ENCODE data around the gene TKT.

DNA sequence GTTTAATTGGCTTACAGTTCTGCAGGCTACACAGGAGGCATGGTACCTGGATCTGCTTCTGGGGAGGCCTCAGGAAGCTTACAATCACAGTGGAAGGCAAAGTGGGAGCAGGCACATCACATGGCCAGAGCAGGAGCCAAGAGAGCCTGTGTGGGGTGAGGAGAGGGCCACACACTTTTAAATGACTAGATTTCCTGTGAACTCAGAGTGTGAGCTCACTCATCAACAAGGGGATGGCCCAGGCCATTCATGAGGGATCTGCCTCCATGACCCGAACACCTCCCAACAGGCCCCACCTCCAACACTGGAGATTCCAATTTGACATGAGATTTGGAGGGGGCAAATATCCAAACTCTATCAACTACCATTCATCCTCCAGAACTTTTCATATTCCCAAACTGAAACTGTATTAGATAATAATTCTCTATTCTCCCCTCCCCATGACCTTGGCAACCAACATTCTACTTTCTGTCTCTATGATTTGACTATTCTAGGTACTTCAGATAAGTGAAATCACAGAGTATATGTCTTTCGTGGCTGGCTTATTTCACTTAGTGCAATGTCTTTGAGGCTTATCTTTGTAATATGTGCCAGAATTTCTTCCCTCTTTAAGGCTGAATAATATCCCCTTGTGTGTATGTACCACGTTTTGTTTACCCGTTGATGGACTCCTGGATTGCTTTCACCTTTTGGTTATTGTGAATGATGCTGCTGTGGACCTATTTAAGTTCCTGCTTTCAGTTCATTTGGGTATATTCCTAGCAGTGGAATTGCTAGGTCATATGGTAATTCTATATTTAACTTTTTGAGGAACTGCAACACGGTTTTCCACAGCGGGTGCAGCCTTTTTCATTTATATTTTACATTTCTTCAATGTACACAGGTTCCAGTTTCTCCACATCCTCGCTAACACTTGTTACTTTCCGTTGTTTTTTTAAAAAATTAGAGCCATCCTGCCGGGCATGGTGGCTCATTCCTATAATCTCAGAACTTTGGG lies 43.8 kb downstream of the TKT start:
- no peak for TF ChIP-seq CTCF (IDR thresholded peaks at IDR 0.05)
- TF ChIP-seq POLR2A (IDR thresholded peaks at IDR 0.05): no peak

All from Peyer's patch (tissue), 4 donors.